Placental epithelial cell (primary cell): ENCODE measurements around the gene LY6G6F. TPM values are rescaled to one million over a fixed set of nuclear protein-coding genes. Genes with fewer than 3 reads are reported as not detected.

Source experiments
- total RNA-seq: library from RNA; depleted of rRNA; stranded (reverse); fragments of >200 nt; gene quantifications from 2 replicates; pipeline ENCODE4 v1.2.3, GENCODE V29; 2012

The LY6G6F gene, protein sequence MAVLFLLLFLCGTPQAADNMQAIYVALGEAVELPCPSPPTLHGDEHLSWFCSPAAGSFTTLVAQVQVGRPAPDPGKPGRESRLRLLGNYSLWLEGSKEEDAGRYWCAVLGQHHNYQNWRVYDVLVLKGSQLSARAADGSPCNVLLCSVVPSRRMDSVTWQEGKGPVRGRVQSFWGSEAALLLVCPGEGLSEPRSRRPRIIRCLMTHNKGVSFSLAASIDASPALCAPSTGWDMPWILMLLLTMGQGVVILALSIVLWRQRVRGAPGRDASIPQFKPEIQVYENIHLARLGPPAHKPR
- not detected in 2 replicates for total RNA-seq

GRCh38 chr6:31706599-31706998 is at the start of gene LY6G6F:
TSS of gene LY6G6F (plus strand) at chr6:31706866. CDS start at chr6:31706907, 41 bp downstream.

GRCh38 chr6:31660381-31661261 is 46.0 kb upstream of the LY6G6F start, which contains the start of gene C6orf47:
TSS of gene C6orf47 (minus strand) at chr6:31660778. CDS start at chr6:31659947, 831 bp downstream.

GRCh38 chr6:31664790-31665500 is 41.7 kb upstream of the LY6G6F start, which contains the start of gene GPANK1:
TSS of gene GPANK1 (minus strand) at chr6:31664997. CDS start at chr6:31664478, 519 bp downstream.

GRCh38 chr6:31665501-31666336 is 40.9 kb upstream of the LY6G6F start, which contains the start of gene CSNK2B:
TSS of gene CSNK2B (plus strand) at chr6:31666080. CDS start at chr6:31666832, 752 bp downstream.

GRCh38 chr6:31669676-31670075 is 37.0 kb upstream of the LY6G6F start, which contains the start of gene LY6G5B:
TSS of gene LY6G5B (plus strand) at chr6:31669976. CDS start at chr6:31670951, 975 bp downstream.

GRCh38 chr6:31680226-31681134 is 26.2 kb upstream of the LY6G6F start, which contains the start of gene LY6G5C:
TSS of gene LY6G5C (minus strand) at chr6:31681067. CDS start at chr6:31680373, 694 bp downstream.

GRCh38 chr6:31702819-31703716 is 3.6 kb upstream of the LY6G6F start, which contains the start of gene ABHD16A:
TSS of gene ABHD16A (minus strand) at chr6:31703324. CDS start at chr6:31703281, 43 bp downstream.

DNA sequence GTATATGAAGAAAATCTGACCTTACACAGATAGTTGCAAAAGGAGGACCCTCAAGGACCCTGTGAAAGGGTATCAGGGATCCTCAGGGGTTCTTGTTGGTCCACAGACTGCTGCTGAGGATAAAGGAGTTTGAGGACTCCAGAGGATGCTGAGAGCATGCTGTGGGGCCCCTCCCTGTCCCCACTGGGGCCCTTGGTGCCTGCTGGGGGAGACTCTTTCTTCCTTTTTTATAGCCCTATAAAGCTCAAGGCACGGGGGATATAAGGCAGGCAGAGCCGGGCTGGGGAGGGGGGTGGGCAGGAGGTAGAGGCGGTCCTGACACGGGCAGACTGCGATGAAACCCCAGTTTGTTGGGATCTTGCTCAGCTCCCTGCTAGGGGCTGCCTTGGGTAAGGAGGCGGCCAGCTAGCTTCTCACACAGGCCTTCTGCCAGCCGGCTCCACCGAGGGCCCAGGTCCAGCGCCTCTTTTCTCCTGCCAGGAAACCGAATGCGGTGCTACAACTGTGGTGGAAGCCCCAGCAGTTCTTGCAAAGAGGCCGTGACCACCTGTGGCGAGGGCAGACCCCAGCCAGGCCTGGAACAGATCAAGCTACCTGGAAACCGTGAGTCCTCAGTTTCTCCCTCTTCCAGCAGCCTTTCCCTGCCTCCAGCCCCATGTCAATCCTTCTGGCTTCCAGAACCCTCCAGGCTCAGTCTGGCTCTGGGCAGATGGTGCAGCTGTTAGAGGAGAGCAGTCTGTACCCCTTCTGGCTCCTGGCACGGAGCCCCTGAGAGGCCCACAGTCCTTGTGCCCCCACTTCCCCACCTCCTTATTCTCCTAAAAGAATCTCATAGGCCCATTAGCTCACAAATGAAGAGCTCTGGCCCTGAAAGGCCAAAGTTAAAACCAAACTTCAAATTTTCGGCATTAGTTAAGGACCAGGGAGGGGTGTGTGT is 8.6 kb downstream of the LY6G6F start, which contains the start of gene LY6G6D:
TSS of gene LY6G6D (plus strand) at position 327 of the 937 bp plus-strand sequence. CDS start at position 335, 8 bp downstream.

GRCh38 chr6:31721351-31722020 is 14.8 kb downstream of the LY6G6F start, which contains the start of gene LY6G6C:
TSS of gene LY6G6C (minus strand) at chr6:31721746. CDS start at chr6:31721679, 67 bp downstream.

GRCh38 chr6:31723245-31723979 is 16.7 kb downstream of the LY6G6F start, which contains the start of gene MPIG6B:
TSS of gene MPIG6B (plus strand) at chr6:31723373. CDS start at chr6:31723384, 11 bp downstream.

GRCh38 chr6:31728767-31729514 is 22.3 kb downstream of the LY6G6F start, which contains the start of gene DDAH2:
TSS of gene DDAH2 (minus strand) at chr6:31729299. CDS start at chr6:31729161, 138 bp downstream.

GRCh38 chr6:31736021-31736767 is 29.5 kb downstream of the LY6G6F start, which contains the start of gene CLIC1:
TSS of gene CLIC1 (minus strand) at chr6:31736530. CDS start at chr6:31736300, 230 bp downstream.

DNA sequence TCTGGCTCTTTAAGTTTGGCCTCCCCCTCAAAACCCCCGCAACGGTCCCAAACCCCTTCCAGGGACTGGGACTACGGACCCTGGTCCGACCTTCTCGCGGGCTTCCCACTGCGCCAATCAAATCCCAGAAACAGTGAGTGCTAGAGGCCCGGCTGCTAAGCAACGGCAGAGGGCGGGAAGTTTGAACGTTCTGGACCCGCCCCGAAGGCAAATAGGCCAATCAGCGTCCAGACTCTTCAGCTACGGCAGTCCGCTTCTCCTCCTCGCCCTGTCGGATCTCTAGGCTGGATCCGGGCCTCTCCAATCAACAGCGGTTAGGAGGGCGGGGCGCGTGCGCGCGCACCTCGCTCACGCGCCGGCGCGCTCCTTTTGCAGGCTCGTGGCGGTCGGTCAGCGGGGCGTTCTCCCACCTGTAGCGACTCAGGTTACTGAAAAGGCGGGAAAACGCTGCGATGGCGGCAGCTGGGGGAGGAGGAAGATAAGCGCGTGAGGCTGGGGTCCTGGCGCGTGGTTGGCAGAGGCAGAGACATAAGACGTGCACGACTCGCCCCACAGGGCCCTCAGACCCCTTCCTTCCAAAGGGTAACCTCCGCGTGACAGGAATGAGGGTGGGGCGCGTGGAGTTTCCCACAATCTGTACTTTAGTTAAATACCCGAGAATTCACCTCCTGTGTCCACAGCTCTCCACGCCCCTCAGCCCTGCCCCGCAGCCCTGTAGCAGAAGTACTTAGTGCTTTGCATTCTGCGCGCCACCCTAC is 33.2 kb downstream of the LY6G6F start, which contains the start of gene MSH5:
TSS of gene MSH5 (plus strand) at position 367 of the 758 bp plus-strand sequence. CDS start 462 bp downstream, outside the sequence.

